Amygdala (tissue), 56 donors: ENCODE results near the gene COL5A1.

ENCODE experiments used
- DNase-seq, 56 donors: peaks; one replicate each; lab custom pipeline; 2025; lab: John Stamatoyannopoulos, UW

Gene COL5A1

DNA sequence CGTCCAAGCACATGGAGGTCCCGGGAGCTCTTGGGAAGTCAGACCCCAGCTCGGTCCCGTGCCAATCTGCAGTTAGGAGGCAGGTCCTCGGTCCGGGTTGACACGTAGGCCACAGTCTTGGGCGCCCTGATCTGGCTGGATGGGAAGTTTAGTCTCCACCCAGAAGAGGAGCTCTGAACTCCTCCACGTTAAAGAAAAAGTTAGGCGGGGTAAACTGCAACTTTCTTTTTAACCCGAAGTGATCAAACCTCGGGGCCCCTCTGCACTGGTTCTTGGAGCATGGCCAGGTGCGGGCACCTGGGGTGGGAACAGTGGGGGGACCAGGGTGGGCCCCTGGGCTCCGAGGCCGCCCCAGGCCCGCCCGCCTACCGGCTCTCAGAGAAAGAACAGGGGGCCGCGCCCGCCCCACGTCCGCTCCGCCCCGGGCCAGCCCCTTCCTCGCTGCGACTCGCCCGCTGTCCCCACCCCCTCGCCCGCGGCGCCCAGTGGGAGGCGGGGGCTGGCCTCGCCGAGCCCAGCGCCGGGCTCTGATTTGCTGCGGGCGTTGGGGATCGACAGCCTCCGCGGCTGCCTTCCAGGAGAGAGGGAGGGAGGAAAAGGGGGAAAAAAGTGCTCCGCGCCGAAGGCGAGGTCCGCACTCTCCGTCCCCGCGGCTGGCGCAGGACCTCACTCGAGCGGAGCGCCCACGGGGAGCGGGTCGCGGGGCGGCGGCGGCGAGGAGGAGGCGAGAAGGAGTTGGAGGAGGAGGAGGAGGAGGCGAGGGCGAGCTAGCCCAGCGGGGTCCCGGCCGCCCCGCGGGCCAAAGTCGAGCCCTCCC, at the start of gene COL5A1:
Gene COL5A1, plus strand, starts transcription at position 631 of the 817 bp plus-strand sequence. CDS start 385 bp downstream, outside the sequence.
- peak in 49 of 56 donors; percentile 5 to 80 (median 51) for DNase-seq

DNA sequence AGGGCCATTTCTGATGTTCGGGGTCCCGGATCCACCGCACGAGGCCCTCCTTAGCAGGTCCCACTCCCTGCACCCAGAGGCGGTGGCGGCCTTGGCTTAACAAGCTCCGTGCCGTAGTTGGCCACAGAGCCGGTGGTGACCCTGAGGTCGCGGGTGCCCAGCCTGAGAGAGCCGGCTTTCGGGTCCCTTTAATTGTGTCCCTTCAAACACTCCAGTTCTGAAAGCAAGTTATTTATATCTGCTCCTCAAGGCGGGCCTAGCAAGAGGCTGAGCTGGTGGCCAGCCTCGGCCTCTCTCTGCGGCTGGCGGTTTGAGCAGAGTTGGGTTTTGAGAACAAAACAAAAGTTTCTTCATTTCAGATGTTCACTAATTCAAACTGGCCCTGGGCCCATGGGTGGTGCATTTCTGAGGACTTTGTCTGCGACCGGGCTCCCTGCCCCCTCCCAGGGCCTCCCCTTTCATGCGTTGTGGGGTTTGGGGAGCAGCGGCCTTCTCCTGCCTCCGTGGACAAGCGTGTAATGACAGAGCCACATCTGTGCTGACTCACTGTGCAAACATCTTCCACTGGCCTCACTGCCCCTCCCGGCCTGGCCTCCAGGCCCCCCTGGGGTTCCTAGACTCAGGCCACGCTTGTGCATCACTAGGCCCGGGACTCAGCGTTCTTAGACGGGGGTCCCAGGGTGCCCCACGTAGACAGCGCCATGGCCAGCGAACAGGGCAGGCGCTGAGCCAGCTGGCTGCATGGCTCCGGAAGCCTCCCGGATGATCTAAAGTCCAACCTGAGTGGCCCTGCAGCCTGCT, 49.4 kb upstream of the COL5A1 start:
- DNase-seq = no peak

DNA sequence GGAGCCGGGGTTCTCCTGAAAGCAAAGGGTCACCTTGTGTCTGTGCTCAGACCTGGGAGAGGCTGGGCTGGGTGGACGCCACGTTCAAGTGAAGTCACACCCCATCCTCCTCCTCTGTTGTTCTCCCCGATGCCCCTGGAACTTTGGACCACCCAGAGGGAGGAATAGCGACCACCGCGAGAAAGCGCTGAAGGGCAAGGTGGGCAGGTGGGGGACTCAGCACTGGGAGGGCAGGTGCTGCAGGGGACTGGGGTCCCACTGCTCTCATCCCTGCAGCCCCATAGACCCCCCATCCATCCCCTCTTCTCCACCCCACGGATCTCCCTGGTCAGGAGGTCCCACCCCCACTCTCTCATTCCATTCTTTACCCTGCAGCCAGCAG, 48.8 kb upstream of the COL5A1 start:
- no peak for DNase-seq

DNA sequence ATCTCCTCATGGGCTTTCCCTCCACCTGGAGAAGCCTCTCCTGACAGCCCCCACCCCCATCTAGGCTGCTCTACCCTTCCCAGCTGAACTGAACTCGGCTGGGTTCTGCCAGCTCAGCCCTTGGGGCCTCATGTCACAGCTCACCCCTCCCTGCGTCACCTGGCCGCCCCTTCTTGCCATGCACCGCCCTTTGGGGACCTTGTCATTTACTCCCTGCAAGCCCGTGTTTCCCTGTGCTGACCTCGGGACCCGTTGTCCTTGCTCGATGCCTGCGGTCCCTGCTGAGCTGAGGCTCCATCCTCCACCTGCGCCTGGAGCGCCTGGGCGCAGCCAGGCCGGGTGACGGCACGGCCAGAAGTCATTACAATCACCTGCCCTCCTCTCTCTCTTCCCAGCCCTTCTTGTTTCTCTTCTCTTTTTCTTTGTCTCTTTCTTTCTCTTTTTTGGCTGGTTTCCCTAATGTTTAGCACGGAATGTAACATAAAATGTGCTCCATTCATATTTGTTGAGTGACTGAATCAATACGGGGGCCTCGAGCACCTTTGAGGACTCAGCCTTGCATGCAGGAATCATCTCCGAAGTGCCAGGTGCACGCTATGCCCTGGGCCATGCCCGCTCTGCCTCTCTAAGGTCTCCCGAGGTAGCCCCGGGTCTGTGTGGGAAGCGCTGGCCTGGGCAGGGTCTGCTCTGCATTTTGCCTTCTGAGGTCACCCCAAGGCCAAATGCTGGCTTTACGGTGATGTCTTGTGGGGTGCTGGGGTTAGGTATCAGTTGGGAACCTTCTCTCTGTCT, 48.1 kb upstream of the COL5A1 start:
- DNase-seq = no peak

DNA sequence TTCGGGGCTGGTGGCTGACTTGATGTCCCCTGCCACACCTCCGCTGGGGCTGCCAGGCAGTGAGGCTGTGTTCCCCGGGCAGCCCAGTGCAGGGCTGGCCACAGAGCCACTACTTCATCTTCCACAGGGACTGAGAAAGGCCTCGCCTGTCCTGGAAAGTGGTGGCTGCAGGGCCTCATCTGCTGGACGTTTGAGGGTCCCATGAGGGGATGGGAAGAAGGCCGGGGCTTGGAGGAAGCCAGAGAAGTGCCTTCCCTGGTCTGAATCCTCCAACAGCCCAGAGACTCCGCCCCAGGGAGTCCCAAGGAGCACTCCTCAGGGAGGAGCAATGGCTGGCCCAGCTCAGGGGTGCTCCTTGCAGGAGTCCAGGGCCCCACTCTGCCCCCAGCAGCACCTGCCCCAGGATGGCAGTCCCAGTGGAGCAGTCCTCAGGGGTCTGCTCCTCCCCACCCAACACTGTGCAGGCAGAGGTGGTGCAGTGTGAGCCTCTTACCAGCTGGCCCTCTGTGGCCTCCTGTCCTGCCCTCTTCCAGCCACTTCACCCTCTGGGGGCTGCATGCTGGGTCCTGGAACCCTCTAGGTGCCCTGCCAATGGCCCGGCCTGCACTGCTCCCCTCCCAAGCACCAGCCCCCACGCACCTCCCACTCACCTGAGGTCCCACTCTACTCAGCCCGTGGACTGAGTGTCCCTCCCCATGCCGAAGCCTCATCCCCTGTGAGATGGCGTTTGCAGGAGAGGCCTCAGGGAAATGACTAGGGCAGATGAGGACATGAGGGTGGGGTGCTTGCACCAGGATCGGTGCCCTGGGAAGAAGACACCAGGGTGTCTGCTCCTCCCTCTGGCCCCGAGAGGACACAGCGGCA, 47.3 kb upstream of the COL5A1 start:
- no peak for DNase-seq

DNA sequence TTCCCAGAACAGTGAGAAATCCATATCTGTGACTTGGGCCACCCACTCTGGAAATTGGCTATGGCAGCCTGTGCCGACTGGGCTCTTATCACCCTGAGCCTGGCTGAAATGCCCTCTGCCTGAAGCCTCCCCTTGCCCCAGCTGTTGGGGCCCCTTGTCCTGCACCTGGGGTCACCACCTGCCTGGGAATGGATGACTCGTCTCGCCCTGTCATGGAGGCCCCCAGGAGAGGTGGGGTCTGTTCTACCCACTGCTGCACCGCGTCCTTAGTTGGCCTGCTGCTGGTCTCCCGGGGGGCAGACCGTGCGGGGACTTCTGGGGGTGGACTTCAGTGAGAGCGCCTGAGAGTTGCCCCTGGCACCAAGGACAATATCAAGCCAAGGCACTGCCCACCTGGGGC, 46.6 kb upstream of the COL5A1 start:
- DNase-seq = no peak

DNA sequence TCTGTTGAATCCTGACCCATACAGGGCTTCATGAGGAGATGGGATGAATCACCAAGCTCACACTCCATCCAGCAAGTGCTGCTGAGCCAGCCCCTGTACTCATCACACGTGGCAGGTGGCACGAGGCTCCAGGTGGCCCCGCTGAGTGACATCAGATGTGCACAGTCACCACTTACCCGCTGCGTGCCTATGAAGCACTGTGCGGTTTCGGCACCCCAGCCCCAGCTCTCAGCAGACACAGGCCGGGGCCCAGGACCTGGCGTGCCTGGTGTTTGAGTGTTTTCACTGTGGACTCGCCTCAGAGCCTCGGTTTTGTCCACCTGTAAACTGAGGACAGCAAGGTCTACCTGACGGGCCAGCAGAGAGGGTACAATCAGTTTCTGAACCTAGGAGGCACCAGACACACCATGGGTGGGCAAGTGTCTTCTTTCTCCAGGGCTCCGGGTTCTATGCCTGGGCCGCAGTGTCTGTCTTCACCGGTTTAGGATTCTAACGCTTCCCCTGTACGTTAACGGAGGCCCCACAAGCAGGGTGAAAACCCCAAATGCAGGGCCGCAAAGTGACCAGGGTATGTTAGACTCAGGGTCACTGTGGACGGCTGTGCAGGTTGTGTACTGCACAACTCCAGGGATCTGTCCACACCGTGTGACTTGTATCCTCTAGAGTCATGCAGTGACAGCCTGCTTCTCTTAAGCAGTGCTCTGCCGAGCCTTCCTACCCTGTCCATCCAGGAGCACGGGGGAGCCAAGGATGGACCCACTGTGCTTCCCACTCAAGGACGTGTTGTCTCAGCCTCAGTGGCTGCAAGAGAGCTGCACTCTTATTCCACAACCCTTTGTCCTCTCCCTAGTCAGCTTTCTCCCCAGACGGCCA, 44.3 kb upstream of the COL5A1 start:
- no peak for DNase-seq

DNA sequence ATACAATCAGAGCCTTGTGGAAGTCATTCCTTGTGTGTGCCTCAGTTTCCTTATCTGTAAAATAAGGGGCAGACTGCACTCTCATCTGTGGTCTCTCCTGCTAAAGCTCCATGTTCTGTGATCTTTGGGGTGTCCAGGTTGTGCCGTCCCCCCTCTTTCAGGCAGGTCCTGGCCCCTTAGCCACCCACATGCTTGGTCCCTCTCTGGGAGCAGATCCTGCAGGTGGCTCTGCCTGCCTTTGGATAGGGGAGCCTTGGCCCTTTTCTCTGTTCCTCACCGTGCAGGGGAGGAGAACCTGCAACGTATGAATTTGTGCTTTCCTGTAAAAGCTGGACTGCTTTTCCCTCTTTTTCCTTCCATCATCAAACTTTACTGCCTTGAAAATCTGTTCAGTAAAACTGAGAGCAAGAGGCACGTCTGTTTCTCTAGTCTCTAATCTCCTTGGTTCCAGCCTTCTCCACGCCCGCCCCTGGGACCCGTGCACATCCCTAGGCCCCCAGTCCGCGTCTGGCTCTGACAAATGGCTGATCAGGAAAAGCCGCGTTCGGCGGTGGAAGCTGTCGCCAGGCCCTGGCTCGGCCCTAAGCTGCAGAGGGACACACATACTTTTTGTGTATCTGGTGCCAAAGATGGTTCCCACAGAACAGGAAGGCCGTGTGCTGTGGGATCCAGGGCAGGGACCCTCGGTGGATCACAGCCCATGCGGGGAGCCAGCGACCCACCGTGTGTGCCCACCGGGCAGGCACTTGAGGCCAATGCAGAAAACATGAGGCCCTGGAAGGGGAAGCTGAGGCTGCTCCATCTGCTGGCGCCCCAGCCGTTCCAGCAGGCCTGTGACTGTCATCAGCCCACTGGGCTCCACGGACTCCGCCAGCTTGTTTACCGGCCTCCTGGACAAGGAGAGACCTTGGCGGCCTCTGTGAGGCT, 43.4 kb upstream of the COL5A1 start:
- DNase-seq = no peak

DNA sequence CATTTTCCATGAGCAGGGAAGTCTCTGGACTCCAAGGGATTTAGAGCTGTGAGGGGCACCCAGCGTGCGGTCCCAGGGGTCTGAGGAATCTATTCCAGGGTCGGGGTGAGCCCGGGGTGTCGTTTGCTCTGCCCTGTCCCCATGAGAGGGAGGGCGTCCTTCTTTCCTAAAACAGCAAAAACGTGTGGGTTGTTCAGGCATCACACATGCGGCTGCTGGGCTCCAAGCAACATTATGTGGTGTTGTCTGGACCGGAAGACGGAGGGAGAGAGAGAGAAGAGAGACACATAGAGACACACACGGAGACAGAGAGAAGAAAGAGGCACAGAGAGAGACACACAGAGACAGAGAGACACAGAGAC, 42.7 kb upstream of the COL5A1 start:
- peak in 1 of 56 donors; percentile 24 for DNase-seq

DNA sequence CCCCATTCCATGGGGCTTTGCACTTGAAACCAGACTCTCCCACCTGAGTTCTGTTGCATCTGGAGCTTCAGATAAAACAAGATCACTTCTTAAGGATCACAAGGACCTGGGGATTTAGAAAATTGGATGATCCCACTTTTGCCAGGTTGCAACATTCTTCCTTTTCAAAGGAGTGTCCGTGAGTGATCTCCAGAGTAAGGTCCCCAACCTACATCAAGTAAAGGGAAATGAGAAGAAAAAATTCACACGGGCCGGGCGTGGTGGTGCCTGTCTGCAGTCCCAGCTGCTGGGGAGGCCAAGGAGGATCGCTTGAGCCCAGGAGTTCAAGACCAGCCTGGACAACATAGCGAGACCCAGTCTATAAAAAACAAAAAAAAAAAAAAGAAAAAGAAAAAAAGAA, 41.2 kb upstream of the COL5A1 start:
- no peak for DNase-seq

DNA sequence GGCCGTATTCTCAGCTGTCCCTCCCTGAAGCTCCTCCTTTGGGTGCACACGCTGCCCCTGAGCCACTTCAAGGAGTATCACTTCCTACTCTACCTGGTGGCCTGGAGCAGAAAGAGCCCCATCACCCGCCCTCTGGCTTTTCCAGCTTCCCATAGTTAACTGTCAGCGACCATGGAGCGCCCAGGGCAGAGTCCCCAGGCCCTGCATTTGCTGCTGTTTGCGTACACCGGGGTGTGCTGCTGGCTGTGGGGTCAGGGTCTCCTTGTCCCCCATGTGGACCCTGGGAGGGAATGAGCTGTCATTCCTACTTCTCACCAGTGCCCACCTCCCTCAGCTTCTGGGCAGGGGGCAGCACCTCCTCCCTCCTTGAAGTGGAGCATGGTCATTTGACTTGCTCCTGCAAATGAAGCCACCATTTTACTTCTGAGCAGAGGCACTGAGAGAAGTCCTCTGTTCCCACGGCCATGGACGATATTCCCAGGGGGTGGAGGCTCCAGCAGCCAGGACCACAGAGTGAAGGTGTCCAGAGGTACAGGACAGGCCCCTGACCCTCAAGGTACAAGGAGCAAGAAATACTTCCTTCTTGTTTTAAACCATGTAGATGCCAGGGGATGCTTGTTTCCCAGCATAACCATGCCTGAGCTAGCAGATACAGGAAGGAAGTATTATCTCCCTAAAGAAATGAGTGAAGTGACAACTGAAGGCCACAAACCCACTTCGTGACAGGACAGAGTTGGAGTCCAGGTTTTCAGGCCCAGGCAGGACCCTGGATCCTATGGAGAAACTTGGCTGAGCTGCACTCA, 40.6 kb upstream of the COL5A1 start:
- DNase-seq = no peak

DNA sequence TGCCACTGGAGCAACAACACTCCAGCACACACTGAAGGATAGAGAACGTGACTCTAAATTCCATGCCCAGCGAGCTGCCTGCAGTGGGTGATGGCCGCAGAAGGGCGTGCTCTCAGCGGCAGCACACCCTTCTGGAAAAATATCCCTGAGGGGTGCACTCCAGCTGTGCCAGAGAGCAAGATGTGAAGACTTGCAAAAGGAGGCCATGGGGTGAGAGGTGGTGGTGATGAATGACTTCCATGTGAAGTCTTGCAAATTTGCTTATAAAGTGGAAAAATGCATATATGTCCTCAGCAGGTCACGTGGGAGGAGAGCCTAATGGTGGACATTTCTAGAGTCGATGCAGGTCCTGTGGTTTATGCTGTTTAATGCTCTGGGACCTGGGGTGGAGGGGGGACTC, 39.8 kb upstream of the COL5A1 start:
- DNase-seq = no peak

DNA sequence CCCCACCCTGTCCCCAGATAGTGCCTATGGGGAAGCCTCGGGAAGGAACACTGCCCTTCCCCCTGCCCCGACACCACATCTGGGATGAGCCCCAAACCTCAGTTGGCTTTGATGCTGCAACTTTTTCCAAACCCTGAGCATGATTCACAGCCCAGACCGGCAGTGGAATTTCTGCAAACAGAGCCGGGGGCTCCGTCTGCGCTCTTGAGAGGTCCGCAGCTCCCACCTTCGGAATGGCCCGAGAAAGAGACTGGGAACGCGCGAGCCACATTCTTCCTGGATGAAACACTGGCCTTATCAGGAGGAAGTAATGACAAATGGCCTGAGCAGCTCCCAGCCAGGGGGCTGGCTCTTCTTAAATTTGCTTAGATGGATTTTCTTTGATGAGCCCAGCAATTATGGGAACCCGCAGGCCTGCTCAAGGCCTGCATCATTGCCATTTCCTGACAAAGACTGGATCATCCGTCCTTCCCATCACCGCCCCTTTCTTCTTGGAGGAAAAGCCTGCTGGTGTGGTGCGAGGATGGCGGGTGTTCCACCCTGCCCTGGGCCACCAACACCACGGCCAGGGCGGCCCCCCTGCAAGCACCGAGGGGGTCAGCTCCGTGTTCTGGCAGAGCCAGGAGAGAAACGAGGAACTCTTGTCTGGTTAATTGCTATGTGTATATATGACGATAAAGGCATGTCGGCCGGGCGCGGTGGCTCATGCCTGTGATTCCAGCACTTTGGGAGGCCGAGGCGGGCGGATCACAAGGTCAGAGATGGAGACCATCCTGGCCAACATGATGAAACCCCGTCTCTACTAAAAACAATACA, 38.8 kb upstream of the COL5A1 start:
- no peak for DNase-seq

DNA sequence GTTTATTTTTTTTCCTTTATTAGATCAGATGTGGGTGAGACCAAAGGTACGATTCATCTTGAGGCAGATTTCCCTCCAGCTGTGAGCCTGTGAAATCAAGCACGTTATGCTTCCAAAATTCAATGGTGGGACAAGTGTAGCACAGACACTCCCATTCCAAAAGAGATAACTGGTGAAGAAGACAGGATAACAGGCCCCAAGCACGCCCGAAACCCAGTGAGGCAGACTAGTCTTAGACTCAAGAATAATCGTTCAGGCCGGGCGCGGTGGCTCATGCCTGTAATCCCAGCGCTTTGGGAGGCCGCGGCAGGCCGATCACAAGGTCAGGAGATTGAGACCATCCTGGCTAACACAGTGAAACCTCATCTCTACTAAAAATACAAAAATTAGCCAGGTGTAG, 36.8 kb upstream of the COL5A1 start:
- no peak for DNase-seq

DNA sequence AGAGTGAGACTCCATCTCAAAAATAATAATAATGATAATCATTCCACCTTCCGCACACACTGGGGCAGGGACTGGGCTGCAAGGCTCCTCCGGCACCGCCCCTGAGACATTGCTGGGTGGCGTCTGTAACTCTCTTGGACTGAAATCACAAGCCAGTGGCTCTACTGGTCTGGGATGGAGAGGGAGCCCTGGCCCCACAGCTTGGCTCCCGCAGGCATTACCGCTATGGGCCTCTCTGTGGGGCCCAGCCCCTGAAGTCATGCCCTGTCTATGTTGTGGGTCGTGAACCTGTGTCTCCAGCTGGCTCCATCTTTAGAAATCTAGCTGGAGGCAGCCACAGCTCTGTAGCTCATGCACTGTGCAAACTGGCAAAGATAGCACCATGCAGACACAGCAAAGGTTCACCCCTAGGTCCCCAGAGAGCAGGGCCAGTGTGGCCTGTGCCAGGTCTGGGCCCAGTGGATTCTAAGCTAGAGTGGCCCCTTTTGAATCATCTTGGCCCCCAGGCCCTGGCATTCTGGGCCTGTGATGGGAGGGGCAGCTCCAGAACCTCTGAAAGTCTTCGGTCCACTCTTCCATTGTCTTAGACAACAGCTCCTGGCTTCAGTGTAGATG, 36.1 kb upstream of the COL5A1 start:
- DNase-seq = no peak

DNA sequence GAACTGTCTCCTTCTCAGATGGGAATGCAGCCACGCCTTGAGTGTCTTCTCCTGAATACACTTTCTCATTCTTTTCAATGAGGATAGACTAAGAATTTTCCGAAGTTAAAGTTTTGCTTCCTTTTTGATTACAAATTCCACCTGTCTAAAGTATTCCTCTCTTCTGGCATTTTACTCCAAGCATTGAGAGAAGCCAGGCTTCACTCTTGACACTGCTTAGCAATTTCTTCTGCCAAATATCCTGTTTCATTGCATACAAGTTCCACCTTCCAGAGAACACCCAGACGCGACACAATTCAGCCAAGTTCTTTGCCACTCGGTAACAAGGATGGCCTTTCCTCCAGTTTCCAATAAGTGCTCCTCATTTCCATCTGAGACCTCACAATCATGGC, 35.6 kb upstream of the COL5A1 start:
- DNase-seq = no peak
